ENCODE results near the gene CNTNAP2.

The CNTNAP2 gene

GRCh38 chr7:147859033-147859432, 1742.4 kb downstream of the CNTNAP2 start:
- DNase-seq (ENCODE audit: low read depth), result no peak

- DNase-seq (ENCODE audit: low read depth), result no peak
These were observed 1742.9 kb downstream of the CNTNAP2 start for GRCh38 chr7:147859486-147859885.

GRCh38 chr7:147861058-147861716, 1744.6 kb downstream of the CNTNAP2 start:
- DNase-seq (ENCODE audit: low read depth), result no peak

GRCh38 chr7:147861945-147862344, 1745.3 kb downstream of the CNTNAP2 start:
- DNase-seq (ENCODE audit: low read depth), result no peak

DNA sequence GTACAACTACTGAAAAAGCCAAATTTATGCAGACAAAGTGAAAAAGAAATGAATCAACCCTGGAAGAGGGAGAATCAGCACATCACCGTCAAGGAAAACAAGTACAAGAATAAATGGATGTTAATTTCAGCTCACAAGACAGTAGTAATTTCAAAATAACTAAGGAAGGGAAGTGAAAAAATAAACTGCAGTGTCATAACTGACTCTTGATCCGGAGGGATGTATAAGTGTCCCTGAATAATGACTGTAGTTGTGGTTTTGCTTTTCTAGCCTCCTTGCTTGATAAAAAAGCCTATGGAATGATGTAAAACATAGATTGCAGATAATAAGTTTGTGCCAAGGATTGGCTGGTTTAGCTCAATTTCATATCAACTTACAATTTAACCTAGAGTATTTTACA, 1752.9 kb downstream of the CNTNAP2 start:
- DNase-seq (ENCODE audit: low read depth), result no peak

DNA sequence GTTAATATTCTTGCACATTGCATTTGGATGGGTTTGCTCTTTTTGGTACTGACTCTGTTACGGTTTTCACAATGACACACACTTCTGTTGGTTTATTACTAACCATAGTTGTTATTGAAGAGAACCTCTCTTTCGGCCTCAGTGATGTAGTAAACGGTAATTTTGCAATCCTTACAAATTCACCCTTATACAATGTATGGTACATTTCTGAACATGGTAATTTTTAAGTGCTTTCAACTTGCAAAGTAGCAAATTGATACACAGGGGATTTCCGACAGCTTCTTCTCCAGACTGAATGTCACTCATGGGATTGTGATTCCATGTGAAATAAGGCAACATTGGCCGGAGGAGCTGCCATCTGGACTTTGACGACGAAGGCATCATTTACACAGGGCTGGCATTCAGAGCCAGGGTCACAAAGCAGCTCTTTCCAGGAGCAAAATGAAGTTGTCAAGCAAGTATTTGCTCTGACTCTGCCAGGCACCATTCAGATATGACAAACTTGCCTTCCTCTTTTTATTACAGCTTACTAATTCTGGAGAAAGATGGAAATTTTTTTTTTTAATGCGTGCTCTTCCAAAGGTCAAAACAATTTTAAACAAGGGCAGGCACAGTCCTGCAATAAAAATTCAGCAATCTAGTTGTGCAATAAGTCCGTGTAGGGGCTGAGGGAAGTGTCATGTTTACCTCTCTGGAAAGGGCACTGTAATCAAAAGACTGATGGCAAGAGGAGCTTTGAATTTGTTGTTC, 1762.5 kb downstream of the CNTNAP2 start:
- no peak for DNase-seq (ENCODE audit: low read depth)

GRCh38 chr7:147885869-147886268, 1769.3 kb downstream of the CNTNAP2 start:
- no peak for DNase-seq (ENCODE audit: low read depth)

DNA sequence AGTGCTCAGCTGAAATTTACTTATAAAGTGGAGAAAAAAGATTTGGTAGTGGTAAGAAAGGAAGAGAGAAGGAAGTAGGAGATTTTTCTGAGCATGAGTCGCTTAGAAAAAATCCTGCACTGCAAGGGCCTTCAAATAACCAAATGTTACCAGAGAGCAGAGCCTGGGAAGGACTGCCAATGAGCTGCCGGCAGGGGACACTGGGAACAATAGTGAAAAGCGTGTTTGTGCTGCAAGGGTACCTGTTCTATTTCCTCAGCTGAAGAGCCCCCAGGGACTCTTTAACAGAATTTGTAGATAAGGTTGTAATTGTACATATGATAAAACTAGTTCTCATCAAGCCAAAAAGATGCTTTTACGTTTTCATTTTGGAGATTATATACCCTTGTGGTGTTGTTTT, 1777.7 kb downstream of the CNTNAP2 start:
- no peak for DNase-seq (ENCODE audit: low read depth)

DNA sequence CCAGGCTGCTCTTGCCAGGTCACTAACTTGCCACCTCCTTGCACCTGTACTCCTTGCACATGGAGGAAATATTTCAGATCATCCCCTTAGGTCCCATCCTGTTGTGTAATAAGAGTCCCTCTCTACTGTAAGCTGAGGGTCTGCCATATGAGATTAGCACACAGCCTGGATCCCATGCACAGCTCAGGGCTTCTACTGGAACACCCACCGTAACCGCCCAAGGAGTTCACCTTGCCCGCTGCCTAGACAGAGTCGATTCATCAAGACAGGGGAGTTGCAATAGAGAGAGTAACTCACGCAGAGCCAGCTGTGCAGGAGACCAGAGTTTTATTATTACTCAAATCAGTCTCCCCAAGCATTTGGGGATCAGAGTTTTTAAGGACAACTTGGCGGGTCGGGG, 1779.5 kb downstream of the CNTNAP2 start:
- DNase-seq (ENCODE audit: low read depth), result no peak

DNA sequence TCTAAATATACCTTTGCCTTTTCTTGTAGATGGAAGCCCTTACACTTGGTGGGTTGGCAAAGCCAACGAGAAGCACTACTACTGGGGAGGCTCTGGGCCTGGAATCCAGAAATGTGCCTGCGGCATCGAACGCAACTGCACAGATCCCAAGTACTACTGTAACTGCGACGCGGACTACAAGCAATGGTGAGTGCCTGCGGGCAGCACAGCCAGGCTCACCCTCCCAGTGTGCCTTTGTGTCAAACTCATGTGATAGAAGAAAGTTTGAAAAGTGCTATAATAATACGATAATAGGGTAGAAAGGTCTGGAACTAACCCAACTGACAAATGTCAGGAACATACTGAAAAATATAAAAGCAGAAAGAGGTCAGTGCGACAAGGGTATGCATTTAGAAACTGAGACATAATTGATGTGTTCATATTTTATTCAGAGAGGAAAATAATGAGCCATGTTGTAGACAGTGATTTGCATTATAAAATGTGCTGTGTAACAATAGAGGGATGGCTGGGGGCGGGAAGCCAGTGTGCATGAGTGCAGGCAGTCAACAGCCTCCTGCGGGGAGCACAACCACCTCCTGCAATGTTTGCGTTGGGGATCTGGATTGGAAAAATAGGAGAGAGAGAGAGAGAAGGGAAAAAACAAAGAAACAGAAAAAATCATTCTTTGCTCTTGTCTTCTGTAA, 1787.1 kb downstream of the CNTNAP2 start:
- no peak for DNase-seq (ENCODE audit: low read depth)

- no peak for DNase-seq (ENCODE audit: low read depth)
These were observed 1787.6 kb downstream of the CNTNAP2 start for GRCh38 chr7:147904219-147904576.

GRCh38 chr7:147909431-147910148, 1793.0 kb downstream of the CNTNAP2 start:
- DNase-seq (ENCODE audit: low read depth), result no peak

DNA sequence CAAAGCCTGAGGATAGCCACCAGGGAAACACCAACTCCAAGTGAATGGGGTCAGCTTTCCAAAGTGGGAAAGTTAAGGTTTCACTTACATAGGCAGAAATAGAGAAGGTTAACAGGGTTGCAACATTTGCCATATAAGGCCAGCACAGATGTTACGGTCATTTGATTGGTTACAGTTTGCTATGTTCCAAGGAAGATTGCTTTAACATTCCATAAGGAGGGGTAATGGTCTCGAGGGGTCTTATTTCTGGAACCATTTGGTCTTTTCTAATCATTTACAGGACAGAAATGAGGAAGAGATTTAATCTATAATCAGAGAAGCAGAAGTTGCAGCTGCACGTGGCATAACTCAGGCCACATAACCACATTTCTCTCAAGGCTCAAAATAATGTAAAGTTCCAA, 1794.6 kb downstream of the CNTNAP2 start:
- no peak for DNase-seq (ENCODE audit: low read depth)

DNA sequence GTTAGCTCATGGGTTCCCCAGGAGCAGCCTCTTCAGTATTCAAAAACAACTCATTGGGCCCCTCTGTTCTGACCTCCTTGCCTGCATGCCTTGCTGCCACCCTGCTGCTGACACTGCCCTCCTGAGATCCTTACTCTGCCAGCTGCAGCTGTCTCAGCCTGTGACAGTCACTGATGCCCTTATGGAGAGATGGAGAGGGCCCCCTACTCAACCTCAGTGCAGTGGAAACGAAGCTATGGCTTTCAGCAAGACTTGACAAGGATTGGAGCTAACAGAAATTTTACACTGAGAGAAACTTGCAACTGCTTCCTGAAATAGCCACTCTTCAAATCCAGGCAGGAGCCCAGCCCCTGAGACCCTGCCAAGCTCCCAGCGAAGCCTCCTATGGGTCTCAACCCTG, 1795.7 kb downstream of the CNTNAP2 start:
- DNase-seq (ENCODE audit: low read depth), result no peak

- DNase-seq (ENCODE audit: low read depth), result no peak
These were observed 1796.5 kb downstream of the CNTNAP2 start for GRCh38 chr7:147912946-147913638.

GRCh38 chr7:147915781-147916180, 1799.2 kb downstream of the CNTNAP2 start:
- no peak for DNase-seq (ENCODE audit: low read depth)

- no peak for DNase-seq (ENCODE audit: low read depth)
These were observed 1800.0 kb downstream of the CNTNAP2 start for GRCh38 chr7:147916573-147916972.

- DNase-seq (ENCODE audit: low read depth), result no peak
These were observed 1807.2 kb downstream of the CNTNAP2 start for GRCh38 chr7:147923841-147924240.

DNA sequence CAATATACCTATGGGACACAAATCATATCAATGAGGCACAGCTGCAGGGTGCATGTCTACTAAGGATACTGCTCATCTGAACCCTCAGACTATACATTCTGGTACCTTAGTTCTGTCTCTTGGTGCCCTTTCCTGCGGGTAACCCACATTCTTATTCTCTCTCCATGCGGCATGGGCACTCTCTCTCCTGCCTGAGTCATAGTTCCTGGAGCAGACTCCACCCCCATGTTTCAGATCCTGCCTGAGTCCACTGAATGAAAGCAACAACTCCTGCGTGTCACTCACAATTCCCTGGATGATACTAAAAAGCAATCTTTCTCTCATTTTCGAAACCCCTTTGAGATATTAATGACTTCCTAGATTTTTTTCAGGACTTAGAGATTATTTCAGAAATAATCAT, 1820.8 kb downstream of the CNTNAP2 start:
- DNase-seq (ENCODE audit: low read depth), result no peak

GRCh38 chr7:147941381-147941780, 1824.8 kb downstream of the CNTNAP2 start:
- DNase-seq (ENCODE audit: low read depth), result no peak

GRCh38 chr7:147944321-147944720, 1827.7 kb downstream of the CNTNAP2 start:
- DNase-seq (ENCODE audit: low read depth), result no peak

DNA sequence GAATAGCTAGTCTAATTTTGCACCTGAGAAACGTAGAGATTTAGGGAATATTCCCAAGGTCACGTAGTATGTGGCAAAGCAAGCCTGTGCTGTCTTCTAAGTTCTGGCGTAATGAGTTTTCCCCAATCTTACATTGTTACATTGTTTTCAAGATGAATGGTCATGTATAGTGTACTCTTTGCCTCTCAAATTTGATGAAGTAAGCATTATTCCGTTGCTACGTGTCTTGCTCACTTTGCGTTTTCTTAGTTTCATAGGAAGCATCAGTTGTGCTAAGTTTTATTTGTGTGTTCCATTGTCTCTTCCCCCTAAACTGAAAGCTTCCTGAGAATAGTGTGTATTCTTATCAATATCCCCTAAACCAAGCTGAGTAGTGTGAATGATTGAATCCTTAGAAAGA, 1836.3 kb downstream of the CNTNAP2 start:
- DNase-seq (ENCODE audit: low read depth), result no peak
